ENCODE data around the gene PLEKHA7.

Gene PLEKHA7

GRCh38 chr11:16977994-16978315, 36.3 kb downstream of the PLEKHA7 start:
- no peak overlapping the region for H3K27ac ChIP-seq (replicated peaks)
- no peak overlapping the region for H3K4me3 ChIP-seq (replicated peaks; ENCODE audit: insufficient read depth, low read length)
- no peak for TF ChIP-seq GABPA (IDR thresholded peaks at IDR 0.05; ENCODE audit: low read depth)
- TF ChIP-seq CTCF (IDR thresholded peaks at IDR 0.05; ENCODE audit: insufficient read depth, low read length) = no peak
- no peak for TF ChIP-seq POLR2AphosphoS5 (IDR thresholded peaks at IDR 0.05; ENCODE audit: low read depth)
- TF ChIP-seq SPI1 (IDR thresholded peaks at IDR 0.05; ENCODE audit: borderline replicate concordance, low read depth) = no peak
- peaks cover 17% of the 10 kb centered on the region for H3K27me3 ChIP-seq (ENCODE audit: insufficient read depth, poor library complexity, severe bottlenecking)
- DNase-seq (ENCODE audit: low read depth in 1 of 2, low spot score in 1 of 2) = no peak

- no peak for TF ChIP-seq POLR2AphosphoS5 (IDR thresholded peaks at IDR 0.05; ENCODE audit: low read depth)
- TF ChIP-seq, protein P1, sequence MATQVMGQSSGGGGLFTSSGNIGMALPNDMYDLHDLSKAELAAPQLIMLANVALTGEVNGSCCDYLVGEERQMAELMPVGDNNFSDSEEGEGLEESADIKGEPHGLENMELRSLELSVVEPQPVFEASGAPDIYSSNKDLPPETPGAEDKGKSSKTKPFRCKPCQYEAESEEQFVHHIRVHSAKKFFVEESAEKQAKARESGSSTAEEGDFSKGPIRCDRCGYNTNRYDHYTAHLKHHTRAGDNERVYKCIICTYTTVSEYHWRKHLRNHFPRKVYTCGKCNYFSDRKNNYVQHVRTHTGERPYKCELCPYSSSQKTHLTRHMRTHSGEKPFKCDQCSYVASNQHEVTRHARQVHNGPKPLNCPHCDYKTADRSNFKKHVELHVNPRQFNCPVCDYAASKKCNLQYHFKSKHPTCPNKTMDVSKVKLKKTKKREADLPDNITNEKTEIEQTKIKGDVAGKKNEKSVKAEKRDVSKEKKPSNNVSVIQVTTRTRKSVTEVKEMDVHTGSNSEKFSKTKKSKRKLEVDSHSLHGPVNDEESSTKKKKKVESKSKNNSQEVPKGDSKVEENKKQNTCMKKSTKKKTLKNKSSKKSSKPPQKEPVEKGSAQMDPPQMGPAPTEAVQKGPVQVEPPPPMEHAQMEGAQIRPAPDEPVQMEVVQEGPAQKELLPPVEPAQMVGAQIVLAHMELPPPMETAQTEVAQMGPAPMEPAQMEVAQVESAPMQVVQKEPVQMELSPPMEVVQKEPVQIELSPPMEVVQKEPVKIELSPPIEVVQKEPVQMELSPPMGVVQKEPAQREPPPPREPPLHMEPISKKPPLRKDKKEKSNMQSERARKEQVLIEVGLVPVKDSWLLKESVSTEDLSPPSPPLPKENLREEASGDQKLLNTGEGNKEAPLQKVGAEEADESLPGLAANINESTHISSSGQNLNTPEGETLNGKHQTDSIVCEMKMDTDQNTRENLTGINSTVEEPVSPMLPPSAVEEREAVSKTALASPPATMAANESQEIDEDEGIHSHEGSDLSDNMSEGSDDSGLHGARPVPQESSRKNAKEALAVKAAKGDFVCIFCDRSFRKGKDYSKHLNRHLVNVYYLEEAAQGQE (IDR thresholded peaks at IDR 0.05; ENCODE audit: insufficient replicate concordance, low read depth) = no peak
- no peak for TF ChIP-seq GABPA (IDR thresholded peaks at IDR 0.05; ENCODE audit: low read depth)
- TF ChIP-seq CTCF (IDR thresholded peaks at IDR 0.05; ENCODE audit: insufficient read depth, low read length) = no peak
- TF ChIP-seq SPI1 (IDR thresholded peaks at IDR 0.05; ENCODE audit: borderline replicate concordance, low read depth) = no peak
- Histone ChIP-seq H3K27ac (replicated peaks) (no peak overlapping the region), H3K4me3 (replicated peaks; ENCODE audit: insufficient read depth, low read length) (no peak overlapping the region), H3K27me3 (ENCODE audit: insufficient read depth, poor library complexity, severe bottlenecking) (peaks cover 17% of the 10 kb centered on the region)
- DNase-seq (ENCODE audit: low read depth in 1 of 2, low spot score in 1 of 2) = no peak
Observed at GRCh38 chr11:16977136-16977993, 36.8 kb downstream of the PLEKHA7 start.

- peak in 1 of 2 experiments; percentile 4 for DNase-seq (ENCODE audit: low read depth in 1 of 2, low spot score in 1 of 2)
- H3K27ac ChIP-seq (replicated peaks) = no peak overlapping the region
- no peak overlapping the region for H3K4me3 ChIP-seq (replicated peaks; ENCODE audit: insufficient read depth, low read length)
- peaks cover 17% of the 10 kb centered on the region for H3K27me3 ChIP-seq (ENCODE audit: insufficient read depth, poor library complexity, severe bottlenecking)
- TF ChIP-seq CTCF (IDR thresholded peaks at IDR 0.05; ENCODE audit: insufficient read depth, low read length) (no peak), SPI1 (IDR thresholded peaks at IDR 0.05; ENCODE audit: borderline replicate concordance, low read depth) (no peak), GABPA (IDR thresholded peaks at IDR 0.05; ENCODE audit: low read depth) (no peak), POLR2AphosphoS5 (IDR thresholded peaks at IDR 0.05; ENCODE audit: low read depth) (no peak)
- TF ChIP-seq, protein P1 (IDR thresholded peaks at IDR 0.05; ENCODE audit: insufficient replicate concordance, low read depth) = no peak
Observed at GRCh38 chr11:16976379-16976778, 37.8 kb downstream of the PLEKHA7 start.
